Effector CD8-positive, alpha-beta T cell (primary cell): ENCODE results near the gene NRAS.
A peak's percentile ranks its signal among the peaks of the same experiment; 100 is the strongest.

Experiments used
- DNase-seq: peaks from one replicate; lab custom pipeline; 2025; lab: John Stamatoyannopoulos, UW

The NRAS gene

DNA sequence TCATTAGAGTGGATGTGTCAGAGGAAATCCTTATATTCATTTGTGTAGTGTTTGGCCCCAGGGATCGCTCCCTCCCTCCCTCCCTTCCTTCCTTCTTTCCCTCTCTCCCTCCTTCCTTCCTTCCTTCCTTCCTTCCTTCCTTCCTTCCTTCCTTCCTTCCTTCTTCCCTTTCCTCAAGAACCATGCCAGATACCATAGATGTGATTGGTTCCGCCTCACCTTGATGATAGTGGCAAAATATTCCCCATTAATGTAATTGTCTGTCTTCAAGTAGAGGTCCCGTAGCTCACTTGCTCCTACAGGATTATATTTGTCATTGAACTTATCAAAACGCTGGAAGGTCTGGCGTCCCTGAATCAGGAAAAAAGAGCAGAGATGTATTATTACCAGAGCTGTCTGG, 38.9 kb downstream of the NRAS start:
- DNase-seq, result no peak

DNA sequence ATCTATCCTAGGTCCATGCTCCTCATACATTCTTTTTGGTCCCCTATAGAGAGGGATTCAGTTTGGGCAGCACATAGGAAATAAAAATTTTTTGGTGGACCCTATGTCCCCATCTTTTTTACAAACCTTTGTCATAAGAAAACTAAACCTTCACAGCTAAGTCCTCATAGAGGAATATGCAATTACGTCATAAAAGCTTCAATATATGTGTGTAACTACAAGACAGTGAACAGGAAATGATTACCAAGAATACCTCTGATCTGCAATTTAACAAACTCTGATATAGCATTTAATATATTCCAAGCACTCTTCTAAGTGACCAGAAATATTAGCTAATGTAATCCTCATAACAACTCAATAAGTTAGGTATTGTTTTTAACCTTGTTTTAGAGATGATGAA, 40.5 kb downstream of the NRAS start:
- no peak for DNase-seq

DNA sequence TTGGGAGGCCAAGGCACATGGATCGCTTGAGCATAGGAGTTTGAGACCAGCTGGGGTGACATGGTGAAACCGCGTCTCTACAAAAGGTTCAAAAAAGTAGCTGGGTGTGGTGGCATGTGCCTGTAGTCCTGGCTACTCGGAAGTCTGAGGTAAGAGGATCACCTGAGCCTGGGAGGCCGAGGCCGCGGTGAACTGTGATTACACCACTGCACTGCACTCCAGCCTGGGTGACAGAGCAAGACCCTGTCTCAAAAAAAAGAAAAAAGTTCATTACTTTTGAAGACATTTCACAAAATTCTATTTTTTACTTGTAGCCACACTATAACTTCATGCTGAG, 44.7 kb downstream of the NRAS start:
- no peak for DNase-seq

- no peak for DNase-seq
Measured at GRCh38 chr1:114671011-114671938, 45.3 kb downstream of the NRAS start.

DNA sequence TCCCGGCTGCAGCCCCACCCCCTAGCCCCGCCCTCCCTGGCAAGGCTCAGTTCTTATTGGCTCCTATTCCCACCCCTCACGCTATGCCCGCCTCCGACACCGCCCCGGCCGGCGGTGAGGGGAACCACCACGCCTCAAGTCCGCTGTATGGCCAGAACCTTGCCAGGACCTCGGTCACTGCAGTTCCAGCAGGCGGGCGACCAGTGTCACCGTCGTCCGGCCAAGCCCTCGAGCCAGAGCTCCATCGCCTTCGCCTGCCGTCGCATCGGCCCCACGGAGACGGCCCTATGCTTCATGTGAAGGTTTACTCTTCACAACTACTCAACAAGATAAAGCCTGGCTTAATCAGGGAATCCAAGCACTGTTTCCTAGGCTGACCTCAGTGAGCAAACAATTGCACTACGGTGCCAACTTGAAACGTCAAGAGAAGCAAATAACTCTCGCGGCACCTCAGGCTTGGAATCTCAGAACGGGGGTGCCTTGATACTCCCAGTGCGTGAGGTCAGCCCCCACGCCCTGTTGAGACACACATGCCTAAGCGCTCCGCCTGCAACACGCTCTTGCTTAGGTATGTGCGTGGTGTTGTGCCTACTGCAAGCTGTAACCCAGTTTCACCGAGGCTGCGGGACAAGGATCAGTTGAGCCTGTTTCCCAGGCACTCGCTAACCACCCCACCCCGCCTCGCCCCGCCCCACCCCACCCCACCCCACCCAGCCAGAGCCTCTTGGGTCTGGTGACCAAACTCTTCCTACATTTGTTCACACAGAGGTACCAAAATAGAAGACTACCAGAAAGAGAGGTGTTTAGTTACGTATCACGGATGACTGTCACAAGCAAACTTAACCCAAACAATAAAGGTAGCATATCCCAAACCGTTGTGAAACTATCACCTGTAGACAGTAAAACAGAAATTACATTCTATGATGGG, 46.2 kb downstream of the NRAS start:
- DNase-seq, result peak; percentile 78

DNA sequence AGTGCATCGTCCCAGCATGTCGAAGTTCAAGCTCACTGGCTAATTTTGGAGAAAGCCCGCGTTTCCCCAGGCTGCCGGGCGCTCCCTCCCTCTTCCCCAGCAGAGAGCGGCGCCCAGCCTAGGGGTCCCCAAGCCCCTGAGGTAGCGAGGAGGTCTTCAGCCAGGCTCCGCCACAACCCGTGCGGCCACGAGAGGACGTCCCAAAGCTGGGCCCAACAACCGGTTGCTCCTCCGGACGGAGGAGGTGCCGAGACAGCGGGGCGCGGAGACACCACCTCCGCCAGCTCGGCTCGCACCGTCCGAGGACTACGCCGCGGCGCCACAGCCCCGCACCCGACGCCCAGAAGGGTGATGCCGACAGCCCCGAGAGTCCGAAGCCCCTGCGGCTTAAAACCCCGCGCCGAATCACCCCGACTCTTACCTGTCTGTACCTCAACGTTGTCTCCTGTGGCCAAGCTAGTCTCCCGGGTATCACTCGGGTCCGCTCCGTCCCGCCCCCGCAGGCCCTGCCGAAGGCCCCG, 46.9 kb downstream of the NRAS start, which contains the start of gene DENND2C:
DENND2C (minus strand) TSS at position 488 of the 521 bp plus-strand sequence. CDS start 44,065 bp downstream, outside the sequence.
- DNase-seq, result no peak

DNA sequence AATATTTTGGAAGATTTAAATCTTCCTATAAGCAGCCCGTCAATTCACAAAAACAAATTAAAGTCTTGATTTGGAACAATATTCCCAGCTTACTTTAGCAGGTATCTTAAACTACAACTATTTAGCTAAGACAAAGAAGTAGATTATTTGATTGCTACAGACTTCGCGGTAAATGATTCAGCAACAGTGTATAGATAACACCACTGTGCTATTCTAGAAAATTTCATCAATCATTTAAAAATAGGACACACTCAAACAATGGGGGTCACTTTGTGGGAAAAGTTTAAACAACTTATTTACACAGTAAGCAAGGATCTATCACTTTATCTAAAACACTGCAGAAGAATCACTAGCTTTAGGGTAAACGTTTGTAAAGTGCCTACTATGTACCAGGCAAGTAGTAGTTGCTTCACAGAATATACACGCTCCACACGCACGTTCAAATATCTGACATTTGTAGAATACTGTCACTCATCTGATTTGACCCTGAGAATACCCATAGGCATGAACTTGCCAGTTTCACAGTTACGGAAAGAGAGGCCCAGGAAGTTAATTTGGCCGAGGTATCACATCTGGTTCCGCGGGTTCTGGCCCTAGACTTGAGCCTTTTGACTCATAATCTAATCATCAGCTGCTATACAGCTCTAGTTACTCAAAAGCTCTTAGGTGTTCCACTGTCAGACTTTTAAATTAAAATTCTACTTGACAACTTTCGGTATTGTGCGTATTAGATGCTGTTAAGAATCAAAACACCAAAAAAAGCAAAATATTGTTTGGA, 47.6 kb downstream of the NRAS start:
- no peak for DNase-seq

GRCh38 chr1:114668373-114668772, 48.2 kb downstream of the NRAS start:
- DNase-seq, result no peak

DNA sequence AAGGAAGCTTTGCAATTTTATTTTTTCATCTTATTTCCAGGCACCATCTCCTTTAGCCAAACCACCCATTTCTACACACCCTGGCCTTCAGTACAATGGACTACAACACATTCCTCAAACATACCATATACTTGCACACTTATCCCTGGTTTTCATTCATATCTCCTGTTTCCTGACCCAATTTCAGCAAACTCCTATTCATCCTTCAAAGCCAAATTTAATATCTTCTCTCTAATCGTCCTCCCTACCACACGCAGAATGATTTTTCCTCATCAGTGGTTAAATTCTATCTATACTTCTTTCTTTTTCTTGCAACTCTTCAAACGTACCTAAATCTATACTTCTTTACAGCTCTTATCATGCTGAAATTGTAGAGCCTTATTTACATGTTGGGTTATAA, 49.6 kb downstream of the NRAS start:
- no peak for DNase-seq

GRCh38 chr1:114660238-114660637, 56.3 kb downstream of the NRAS start:
- no peak for DNase-seq
